ENCODE measurements around the gene MRPL46. TPM values are rescaled to one million over a fixed set of nuclear protein-coding genes. Genes with fewer than 3 reads are reported as not detected.
A peak's percentile ranks its signal among the peaks of the same experiment; 100 is the strongest.
"Not testable (repeated sequence)": the region's sequence is repeated elsewhere in the genome, so short reads cannot be mapped to it uniquely, and the experiment has no call there.

Gene MRPL46
- total RNA-seq, 1 experiment from 2014 or later, result 54.4 TPM

GRCh38 chr15:88450125-88450798 is 16.9 kb downstream of the MRPL46 start:
- peak; percentile 53 for DNase-seq (ENCODE audit: low spot score)
- in situ Hi-C loops (cut with HindIII; ENCODE audit: low sequenced_read_pairs), result no loop called here

- in situ Hi-C loops (cut with HindIII; ENCODE audit: low sequenced_read_pairs), result no loop called here
- no peak for DNase-seq (ENCODE audit: low spot score)
These were observed 17.6 kb downstream of the MRPL46 start for GRCh38 chr15:88449581-88449980.

GRCh38 chr15:88448991-88449461 is 18.2 kb downstream of the MRPL46 start:
- peak; percentile 87 for DNase-seq (ENCODE audit: low spot score)
- in situ Hi-C loops (cut with HindIII; ENCODE audit: low sequenced_read_pairs), result no loop called here

GRCh38 chr15:88447741-88448140 is 19.4 kb downstream of the MRPL46 start:
- in situ Hi-C loops (cut with HindIII; ENCODE audit: low sequenced_read_pairs), result no loop called here
- DNase-seq (ENCODE audit: low spot score), result no peak

GRCh38 chr15:88447206-88447605 is 20.0 kb downstream of the MRPL46 start:
- DNase-seq (ENCODE audit: low spot score), result no peak
- in situ Hi-C loops (cut with HindIII; ENCODE audit: low sequenced_read_pairs), result no loop called here

GRCh38 chr15:88441076-88441730 is 26.0 kb downstream of the MRPL46 start:
- in situ Hi-C loops (cut with HindIII; ENCODE audit: low sequenced_read_pairs), result no loop called here

GRCh38 chr15:88440021-88440420 is 27.2 kb downstream of the MRPL46 start:
- no peak for DNase-seq (ENCODE audit: low spot score)
- in situ Hi-C loops (cut with HindIII; ENCODE audit: low sequenced_read_pairs), result no loop called here

More at GRCh38 chr15:88441076-88441730, 26.0 kb downstream of the MRPL46 start:
- DNase-seq (ENCODE audit: low spot score), result no peak

GRCh38 chr15:88438181-88438580 is 29.0 kb downstream of the MRPL46 start:
- DNase-seq (ENCODE audit: low spot score), result no peak
- in situ Hi-C loops (cut with HindIII; ENCODE audit: low sequenced_read_pairs), result no loop called here

- DNase-seq (ENCODE audit: low spot score), result not testable (repeated sequence)
- in situ Hi-C loops (cut with HindIII; ENCODE audit: low sequenced_read_pairs), result loop anchor here (5.0 kb wide), 1 partner anchor 42 kb away; no protein-coding TSS in a partner anchor
These were observed 33.1 kb downstream of the MRPL46 start for GRCh38 chr15:88434106-88434505.

- no peak for DNase-seq (ENCODE audit: low spot score)
- in situ Hi-C loops (cut with HindIII; ENCODE audit: low sequenced_read_pairs), result loop anchor here (5.0 kb wide), 1 partner anchor 41 kb away; no protein-coding TSS in a partner anchor
These were observed 34.0 kb downstream of the MRPL46 start for GRCh38 chr15:88433046-88433685.

GRCh38 chr15:88431441-88431840 is 35.7 kb downstream of the MRPL46 start:
- DNase-seq (ENCODE audit: low spot score), result no peak
- in situ Hi-C loops (cut with HindIII; ENCODE audit: low sequenced_read_pairs), result loop anchor here (5.0 kb wide), 1 partner anchor 39 kb away; no protein-coding TSS in a partner anchor

- in situ Hi-C loops (cut with HindIII; ENCODE audit: low sequenced_read_pairs), result loop anchor here (5.0 kb wide), 1 partner anchor 38 kb away; no protein-coding TSS in a partner anchor
- DNase-seq (ENCODE audit: low spot score), result no peak
These were observed 37.1 kb downstream of the MRPL46 start for GRCh38 chr15:88430051-88430450.

GRCh38 chr15:88428805-88429605 is 38.2 kb downstream of the MRPL46 start:
- no peak for DNase-seq (ENCODE audit: low spot score)
- in situ Hi-C loops (cut with HindIII; ENCODE audit: low sequenced_read_pairs), result no loop called here

GRCh38 chr15:88428053-88428452 is 39.1 kb downstream of the MRPL46 start:
- in situ Hi-C loops (cut with HindIII; ENCODE audit: low sequenced_read_pairs), result no loop called here
- no peak for DNase-seq (ENCODE audit: low spot score)

- in situ Hi-C loops (cut with HindIII; ENCODE audit: low sequenced_read_pairs), result no loop called here
- no peak for DNase-seq (ENCODE audit: low spot score)
These were observed 40.9 kb downstream of the MRPL46 start for GRCh38 chr15:88426304-88426703.

GRCh38 chr15:88423331-88423730 is 43.9 kb downstream of the MRPL46 start:
- in situ Hi-C loops (cut with HindIII; ENCODE audit: low sequenced_read_pairs), result no loop called here
- no peak for DNase-seq (ENCODE audit: low spot score)

- DNase-seq (ENCODE audit: low spot score), result no peak
These were observed 47.4 kb downstream of the MRPL46 start for GRCh38 chr15:88419830-88420229.

More at GRCh38 chr15:88419830-88420229, 47.4 kb downstream of the MRPL46 start:
- in situ Hi-C loops (cut with HindIII; ENCODE audit: low sequenced_read_pairs), result no loop called here
